GM19372 (cell line): ENCODE data around the gene CIZ1.
"Not testable (repeated sequence)": the region's sequence is repeated elsewhere in the genome, so short reads cannot be mapped to it uniquely, and the experiment has no call there.

Experiments used
- ATAC-seq: cut with Tn5 transposase; IDR thresholded peaks from one replicate; pipeline ENCODE4 v1.9.1; 2021; ENCODE audit warnings: mild to moderate bottlenecking, low read depth, moderate library complexity; ENCODE audit not compliant: unreplicated experiment

Gene CIZ1

GRCh38 chr9:128192601-128193371, 1.4 kb upstream of the CIZ1 start:
- ATAC-seq, result no peak

GRCh38 chr9:128190516-128191405, 611 bp downstream of the CIZ1 start:
- peak; percentile 26 for ATAC-seq

- no peak for ATAC-seq
Measured at GRCh38 chr9:128190013-128190412, 1.4 kb downstream of the CIZ1 start.

GRCh38 chr9:128188209-128188608, 3.2 kb downstream of the CIZ1 start:
- no peak for ATAC-seq

- no peak for ATAC-seq
Measured at GRCh38 chr9:128187361-128187760, 4.0 kb downstream of the CIZ1 start.

- ATAC-seq, result no peak
Measured at GRCh38 chr9:128185979-128186965, 5.1 kb downstream of the CIZ1 start.

- ATAC-seq, result no peak
Measured at GRCh38 chr9:128182893-128183588, 8.3 kb downstream of the CIZ1 start.

- ATAC-seq, result not testable (repeated sequence)
Measured at GRCh38 chr9:128181480-128181879, 9.9 kb downstream of the CIZ1 start.

- no peak for ATAC-seq
Measured at GRCh38 chr9:128180447-128180846, 10.9 kb downstream of the CIZ1 start.

GRCh38 chr9:128180001-128180400, 11.4 kb downstream of the CIZ1 start:
- no peak for ATAC-seq

GRCh38 chr9:128178806-128179431, 12.5 kb downstream of the CIZ1 start:
- ATAC-seq, result no peak

GRCh38 chr9:128175726-128176125, 15.6 kb downstream of the CIZ1 start:
- ATAC-seq, result no peak

- no peak for ATAC-seq
Measured at GRCh38 chr9:128175102-128175563, 16.2 kb downstream of the CIZ1 start.

GRCh38 chr9:128174062-128174461, 17.3 kb downstream of the CIZ1 start:
- no peak for ATAC-seq

GRCh38 chr9:128169925-128170324, 21.4 kb downstream of the CIZ1 start:
- ATAC-seq, result no peak

GRCh38 chr9:128169492-128169891, 21.9 kb downstream of the CIZ1 start:
- ATAC-seq, result no peak

- no peak for ATAC-seq
Measured at GRCh38 chr9:128168731-128169308, 22.6 kb downstream of the CIZ1 start.

- no peak for ATAC-seq
Measured at GRCh38 chr9:128167209-128167608, 24.2 kb downstream of the CIZ1 start.

GRCh38 chr9:128166169-128166568, 25.2 kb downstream of the CIZ1 start:
- ATAC-seq, result no peak
